Memory B cell (primary cell): ENCODE results near the gene TMEM121B.
"Not testable (repeated sequence)": the region's sequence is repeated elsewhere in the genome, so short reads cannot be mapped to it uniquely, and the experiment has no call there.

Experiments used
- ATAC-seq: fragments of 150-1000 bp; cut with Tn5 transposase; 2 replicates; pipeline ENCODE4 v1.10.0; 2021; ENCODE audit warnings: low read depth, mild to moderate bottlenecking, moderate library complexity
- DNase-seq, 2 donors: peaks; one replicate each; pipeline ENCODE4 v3.0.0; 2022; ENCODE audit warnings: low spot score in 2 of 2
- H3K27ac Mint-ChIP-seq: one replicate; pipeline ENCODE4 v1.8.0; 2022; ENCODE audit warnings: mild to moderate bottlenecking, moderate library complexity, mixed read lengths
- H3K27me3 Mint-ChIP-seq: one replicate; pipeline ENCODE4 v1.8.0; 2022; ENCODE audit warnings: mixed read lengths
- H3K36me3 Mint-ChIP-seq: one replicate; pipeline ENCODE4 v1.8.0; 2022; ENCODE audit warnings: mild to moderate bottlenecking, mixed read lengths
- H3K4me1 Mint-ChIP-seq: one replicate; pipeline ENCODE4 v1.8.0; 2022; ENCODE audit warnings: mixed read lengths
- H3K4me3 Mint-ChIP-seq: one replicate; pipeline ENCODE4 v1.8.0; 2022; ENCODE audit warnings: mild to moderate bottlenecking, moderate library complexity, mixed read lengths
- H3K9me3 Mint-ChIP-seq: one replicate; pipeline ENCODE4 v1.8.0; 2022; ENCODE audit warnings: mixed read lengths

Gene TMEM121B

DNA sequence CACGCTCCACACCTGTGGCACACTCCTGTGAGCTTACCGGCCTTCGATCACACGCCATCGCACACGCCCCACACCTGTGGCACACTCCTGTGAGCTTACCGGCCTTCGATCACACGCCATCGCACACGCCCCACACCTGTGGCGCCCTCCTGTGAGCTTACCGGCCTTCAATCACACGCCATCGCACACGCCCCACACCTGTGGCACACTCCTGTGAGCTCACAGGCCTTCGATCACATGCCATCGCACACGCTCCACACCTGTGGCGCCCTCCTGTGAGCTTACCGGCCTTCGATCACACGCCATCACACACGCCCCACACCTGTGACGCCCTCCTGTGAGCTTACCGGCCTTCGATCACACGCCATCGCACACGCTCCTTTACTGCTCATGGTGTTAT lies 26.3 kb upstream of the TMEM121B start:
- not testable (repeated sequence) for H3K4me3 Mint-ChIP-seq

DNA sequence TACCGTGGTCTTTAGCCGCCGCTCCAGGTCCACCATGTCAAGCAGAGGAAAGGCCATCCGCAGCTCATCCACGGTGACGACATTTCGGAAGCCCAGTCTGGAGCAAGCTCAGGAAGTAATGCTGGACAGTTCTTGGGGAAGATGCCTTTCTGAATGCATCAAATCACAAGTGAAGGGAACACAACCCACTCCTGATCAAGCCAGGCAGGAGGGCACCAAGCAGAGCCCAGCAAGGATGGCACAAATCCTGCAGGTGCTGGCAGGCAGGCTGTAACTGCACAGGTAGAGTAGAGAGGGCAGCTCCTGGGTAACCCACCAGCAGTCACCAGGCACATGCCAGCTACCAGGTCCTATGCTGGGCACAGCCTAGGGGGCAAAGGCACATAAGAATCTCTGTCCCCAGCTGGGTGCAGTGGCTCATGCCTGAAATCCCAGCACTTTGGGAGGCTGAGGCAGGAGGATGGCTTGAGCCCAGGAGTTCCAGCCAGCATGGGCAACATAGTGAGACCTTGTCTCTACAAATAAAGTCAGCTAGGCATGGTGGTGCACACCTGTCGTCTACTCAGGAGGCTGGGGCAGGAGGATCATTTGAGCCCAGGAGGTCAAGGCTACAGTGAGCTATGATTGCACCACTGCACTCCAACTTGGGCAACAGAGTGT lies 24.0 kb upstream of the TMEM121B start:
- Mint-ChIP-seq H3K36me3 (peaks cover 24% of the 10 kb centered on the region), H3K27ac (no peak overlapping the region), H3K27me3 (no peaks in the 10 kb centered on the region), H3K4me3 (no peak overlapping the region), H3K4me1 (peaks cover 2% of the 10 kb centered on the region), H3K9me3 (no peaks in the 10 kb centered on the region)
- ATAC-seq (no peak), DNase-seq (no peak)

More for the DNA sequence above, 26.3 kb upstream of the TMEM121B start:
- DNase-seq, H3K27me3 Mint-ChIP-seq, H3K27ac Mint-ChIP-seq, ATAC-seq, H3K4me1 Mint-ChIP-seq, H3K9me3 Mint-ChIP-seq: not testable (repeated sequence)
- H3K36me3 Mint-ChIP-seq = peaks cover 21% of the 10 kb centered on the region

DNA sequence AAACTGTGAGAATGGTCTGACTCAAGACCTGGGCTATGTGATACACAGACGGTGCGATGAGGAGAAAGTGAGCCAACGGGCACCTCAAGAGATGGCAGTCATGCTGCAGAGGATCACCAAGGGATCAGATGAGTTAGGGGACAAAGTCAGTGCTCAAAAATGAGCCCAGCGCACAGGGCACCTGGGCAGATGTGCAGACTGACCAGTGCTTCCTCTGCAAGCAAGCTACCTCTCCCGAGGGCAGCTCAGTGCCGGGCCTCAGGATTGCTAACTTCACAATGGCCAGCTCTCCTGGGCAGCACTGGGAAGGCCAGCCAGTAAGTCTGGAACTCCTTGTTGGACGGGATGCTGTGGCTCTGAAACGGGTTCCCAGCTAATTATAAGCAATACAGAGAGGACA lies 22.7 kb upstream of the TMEM121B start:
- H3K4me3 Mint-ChIP-seq = no peak overlapping the region

DNA sequence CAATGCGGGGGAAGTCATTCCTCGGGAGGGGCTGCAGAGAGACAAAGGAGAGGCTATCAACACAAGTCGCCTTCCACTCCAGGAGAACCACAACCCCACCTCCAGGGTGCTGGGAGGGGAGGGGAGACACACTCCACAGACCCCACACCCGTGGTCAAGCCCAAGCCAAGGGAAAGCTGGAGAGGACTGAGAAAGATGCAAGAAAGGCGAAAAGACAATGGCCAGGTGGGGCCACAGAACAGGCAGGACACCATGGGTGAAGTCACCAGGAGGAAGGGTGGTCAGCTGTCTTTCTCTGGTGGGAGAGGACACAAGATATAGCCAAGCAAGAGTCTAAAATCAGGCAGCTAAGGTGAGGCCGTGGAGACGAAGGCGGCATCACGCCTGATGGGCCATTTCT lies 21.9 kb upstream of the TMEM121B start:
- H3K27me3 Mint-ChIP-seq = no peaks in the 10 kb centered on the region
- ATAC-seq = no peak
- DNase-seq = no peak
- H3K4me3 Mint-ChIP-seq = no peak overlapping the region
- H3K27ac Mint-ChIP-seq = no peak overlapping the region
- H3K9me3 Mint-ChIP-seq = no peaks in the 10 kb centered on the region
- H3K4me1 Mint-ChIP-seq = peaks cover 2% of the 10 kb centered on the region
- peaks cover 27% of the 10 kb centered on the region for H3K36me3 Mint-ChIP-seq

More for the DNA sequence above, 22.7 kb upstream of the TMEM121B start:
- Mint-ChIP-seq H3K27ac (no peak overlapping the region), H3K27me3 (no peaks in the 10 kb centered on the region), H3K4me1 (peaks cover 2% of the 10 kb centered on the region), H3K36me3 (peaks cover 24% of the 10 kb centered on the region), H3K9me3 (no peaks in the 10 kb centered on the region)
- ATAC-seq = no peak
- no peak for DNase-seq

DNA sequence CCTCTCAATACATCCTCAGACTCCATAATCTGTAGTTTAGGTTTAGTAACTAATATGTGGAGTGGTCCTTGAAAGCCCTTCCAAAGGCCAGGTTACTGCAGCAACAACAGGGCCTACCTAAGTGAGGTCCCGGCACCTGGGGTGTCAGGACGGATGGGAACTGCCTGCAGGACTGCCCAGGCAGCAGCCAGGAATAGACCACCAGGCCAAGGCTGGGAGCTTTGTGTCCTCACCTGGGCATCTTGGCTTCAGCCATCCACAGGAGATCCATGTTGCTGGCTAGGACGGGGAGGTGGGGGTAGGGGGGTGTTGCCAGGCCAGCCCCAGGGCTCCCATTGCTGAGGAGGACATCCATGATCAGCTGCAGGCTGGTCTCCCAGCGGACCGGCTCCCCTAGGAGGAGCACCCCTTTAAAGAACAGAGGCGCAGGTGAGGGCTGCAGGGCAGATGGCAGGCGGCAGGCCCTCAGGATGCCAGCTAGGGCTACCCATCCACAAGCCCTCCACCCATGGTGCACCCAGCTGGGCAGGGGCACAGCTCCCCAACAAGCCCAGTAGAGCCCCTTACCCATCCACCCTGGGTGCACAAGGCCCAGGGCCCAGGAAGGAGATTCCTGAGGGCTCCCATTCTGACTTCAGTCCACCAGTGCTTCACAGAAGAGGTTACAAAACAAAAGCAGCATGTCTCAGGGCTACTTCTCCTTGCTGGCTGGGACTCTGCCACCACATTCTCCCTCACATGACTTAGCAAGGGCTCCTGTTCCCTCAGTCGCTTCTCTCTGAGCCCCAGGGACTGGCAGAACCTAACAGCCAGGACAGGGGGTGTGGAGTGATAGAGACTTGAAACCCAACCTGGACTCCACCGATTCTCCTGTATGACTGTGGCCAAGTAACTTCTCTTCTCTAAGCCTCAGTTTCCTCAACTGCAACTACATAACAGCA lies 19.9 kb upstream of the TMEM121B start:
- H3K4me3 Mint-ChIP-seq = no peak overlapping the region
- no peaks in the 10 kb centered on the region for H3K27me3 Mint-ChIP-seq
- H3K9me3 Mint-ChIP-seq = no peaks in the 10 kb centered on the region
- ATAC-seq (no peak), DNase-seq (no peak)
- peaks cover 25% of the 10 kb centered on the region for H3K36me3 Mint-ChIP-seq
- no peak overlapping the region for H3K27ac Mint-ChIP-seq
- no peaks in the 10 kb centered on the region for H3K4me1 Mint-ChIP-seq

DNA sequence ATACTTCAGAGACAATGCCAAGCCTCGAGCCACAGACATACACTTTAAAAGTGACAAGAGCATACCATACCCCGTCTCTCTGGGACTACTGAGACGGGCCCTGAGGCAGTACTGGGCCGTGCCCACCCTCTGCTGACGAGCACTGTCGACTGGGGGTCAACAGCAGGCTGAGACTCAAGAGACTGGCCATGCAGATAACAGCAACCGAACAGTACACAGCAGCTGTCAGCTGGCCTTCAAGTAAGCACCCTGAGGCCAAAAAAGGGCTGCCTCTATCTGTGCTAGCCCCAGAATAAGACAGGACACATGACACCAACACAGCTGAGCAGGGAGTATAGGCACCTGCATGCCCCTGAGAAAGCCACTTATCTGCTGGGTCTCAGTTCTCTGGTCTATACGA lies 18.9 kb upstream of the TMEM121B start:
- no peak overlapping the region for H3K4me3 Mint-ChIP-seq
- no peak overlapping the region for H3K27ac Mint-ChIP-seq
- no peaks in the 10 kb centered on the region for H3K9me3 Mint-ChIP-seq
- ATAC-seq (no peak), DNase-seq (no peak)
- peaks cover 28% of the 10 kb centered on the region for H3K36me3 Mint-ChIP-seq
- no peaks in the 10 kb centered on the region for H3K4me1 Mint-ChIP-seq
- no peaks in the 10 kb centered on the region for H3K27me3 Mint-ChIP-seq

DNA sequence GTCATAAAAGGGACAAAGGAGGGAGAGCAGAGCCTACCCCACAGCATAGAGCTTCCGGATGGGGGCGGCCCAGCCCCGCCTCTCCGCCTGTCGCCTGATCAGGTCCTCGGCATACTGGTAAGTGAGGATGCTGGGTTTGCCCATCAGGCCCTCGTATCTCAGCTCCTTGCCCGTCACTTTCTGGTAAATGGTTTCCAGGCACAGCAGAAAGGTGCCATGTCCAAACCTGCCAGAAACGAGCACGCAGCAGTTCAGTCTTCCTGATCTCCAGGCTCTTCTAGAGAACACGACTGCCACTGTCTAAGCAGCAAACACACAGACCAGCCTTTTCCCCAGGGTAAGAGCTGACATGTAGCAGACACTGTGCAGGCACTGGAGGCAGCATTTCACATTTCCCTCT lies 17.4 kb upstream of the TMEM121B start:
- Mint-ChIP-seq H3K27ac (no peak overlapping the region), H3K36me3 (peaks cover 28% of the 10 kb centered on the region), H3K4me1 (no peaks in the 10 kb centered on the region), H3K9me3 (no peaks in the 10 kb centered on the region), H3K4me3 (no peak overlapping the region), H3K27me3 (no peaks in the 10 kb centered on the region)
- DNase-seq = no peak
- ATAC-seq = no peak

DNA sequence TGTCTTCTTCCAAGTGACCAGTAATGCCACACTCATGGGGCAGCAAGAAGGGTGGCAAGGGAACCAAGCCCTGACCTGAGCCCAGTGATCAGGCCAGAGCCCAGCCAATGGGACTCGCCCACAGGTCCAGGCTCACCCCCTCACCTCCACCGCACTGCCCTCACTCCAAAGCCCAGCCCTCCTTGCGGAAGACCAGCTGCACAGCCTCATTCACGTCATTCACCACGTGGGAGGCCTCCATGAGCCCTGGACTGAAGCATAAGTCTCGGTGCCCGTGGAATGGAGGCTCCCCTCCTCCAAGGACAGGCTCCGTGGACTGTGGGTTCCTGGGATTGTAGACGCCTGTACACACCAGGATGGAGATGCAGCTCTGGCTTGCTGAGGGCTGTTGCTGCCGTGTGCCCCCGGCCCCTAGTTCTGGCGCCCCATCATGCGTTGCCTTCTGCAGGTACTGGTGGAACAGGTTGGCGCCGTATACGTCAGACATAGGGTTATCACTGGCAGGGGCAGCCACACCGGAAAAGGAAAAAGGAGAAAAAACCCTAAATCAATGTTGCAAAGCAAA lies 16.8 kb upstream of the TMEM121B start:
- DNase-seq (no peak), ATAC-seq (no peak)
- Mint-ChIP-seq H3K4me3 (no peak overlapping the region), H3K27ac (no peak overlapping the region), H3K36me3 (peaks cover 24% of the 10 kb centered on the region), H3K4me1 (no peaks in the 10 kb centered on the region), H3K27me3 (no peaks in the 10 kb centered on the region), H3K9me3 (no peaks in the 10 kb centered on the region)

DNA sequence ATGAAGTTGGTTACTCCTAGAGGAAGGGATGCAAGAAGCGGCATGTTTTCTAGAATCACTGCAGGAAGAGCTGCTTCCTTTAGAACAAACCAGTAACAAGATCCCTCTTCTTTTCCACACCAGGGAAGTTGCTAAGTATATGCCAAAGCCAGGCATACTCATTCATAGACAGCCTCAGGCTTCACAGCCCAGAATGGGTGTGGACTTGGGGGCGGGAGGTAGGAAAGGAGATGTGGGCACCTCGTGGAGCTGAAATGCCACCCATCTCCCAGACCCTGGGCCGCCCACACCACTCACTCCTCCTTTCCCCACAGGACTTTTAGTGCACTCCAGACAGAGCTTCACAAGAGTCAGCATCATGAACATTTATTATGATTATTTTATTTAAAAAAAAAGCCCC lies 16.0 kb upstream of the TMEM121B start:
- Mint-ChIP-seq H3K36me3 (peaks cover 22% of the 10 kb centered on the region), H3K4me1 (no peaks in the 10 kb centered on the region), H3K4me3 (no peak overlapping the region), H3K27ac (no peak overlapping the region), H3K27me3 (no peaks in the 10 kb centered on the region), H3K9me3 (no peaks in the 10 kb centered on the region)
- ATAC-seq (no peak), DNase-seq (no peak)

DNA sequence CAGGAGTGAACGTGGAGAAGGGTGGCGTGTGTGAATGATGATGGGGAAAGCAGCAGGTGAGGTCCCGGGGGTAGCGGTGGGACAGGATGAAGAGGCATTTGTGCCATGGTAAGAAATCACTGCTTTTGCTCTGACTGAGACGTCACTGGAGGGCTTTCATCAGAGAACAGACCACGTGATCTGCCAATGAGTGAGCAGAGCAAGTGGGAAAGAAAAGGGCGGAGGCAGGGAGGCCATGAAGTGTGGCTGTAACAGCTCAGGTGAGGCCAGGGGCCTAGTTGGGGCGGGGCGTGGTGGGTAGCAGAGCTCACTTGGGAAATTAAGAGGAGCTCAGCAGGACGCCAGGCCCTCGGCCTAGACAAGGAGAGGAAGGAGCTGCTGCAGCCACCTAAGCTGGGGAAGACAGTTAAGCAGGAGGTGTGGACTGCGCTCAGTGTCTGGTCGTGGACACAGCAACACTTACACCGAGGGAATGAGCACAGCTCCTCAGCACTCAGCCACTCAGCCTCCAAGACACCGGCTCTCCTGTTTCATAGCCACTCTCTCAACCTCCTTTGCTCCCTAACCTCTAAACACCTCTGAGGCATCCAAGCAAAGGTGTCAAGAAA lies 14.1 kb upstream of the TMEM121B start:
- no peaks in the 10 kb centered on the region for H3K9me3 Mint-ChIP-seq
- H3K4me3 Mint-ChIP-seq = no peak overlapping the region
- H3K27me3 Mint-ChIP-seq = no peaks in the 10 kb centered on the region
- no peaks in the 10 kb centered on the region for H3K4me1 Mint-ChIP-seq
- DNase-seq = no peak
- peaks cover 16% of the 10 kb centered on the region for H3K36me3 Mint-ChIP-seq
- ATAC-seq = no peak
- no peak overlapping the region for H3K27ac Mint-ChIP-seq

DNA sequence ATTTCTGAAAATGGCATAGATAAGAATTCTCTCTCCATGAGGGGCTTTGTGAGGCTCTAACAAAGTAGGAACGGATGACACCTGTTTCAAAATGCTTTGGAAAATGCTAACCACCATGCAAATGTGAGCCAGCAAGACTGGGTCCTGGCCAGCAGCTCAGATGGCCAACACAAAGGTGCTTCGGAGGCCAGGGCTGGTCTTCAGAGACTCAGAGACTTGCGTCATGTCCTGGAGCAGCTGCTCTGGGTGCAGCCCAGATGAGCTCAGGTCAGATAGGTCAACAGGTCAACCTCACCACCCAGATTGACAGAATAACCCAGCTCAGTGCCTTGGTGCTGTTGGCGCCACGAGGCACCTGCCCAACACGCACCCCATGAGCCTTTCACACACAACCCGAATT lies 12.0 kb upstream of the TMEM121B start:
- ATAC-seq = no peak
- no peak for DNase-seq
- Mint-ChIP-seq H3K4me1 (no peaks in the 10 kb centered on the region), H3K4me3 (no peak overlapping the region), H3K27me3 (no peaks in the 10 kb centered on the region), H3K36me3 (peaks cover 14% of the 10 kb centered on the region), H3K27ac (no peak overlapping the region), H3K9me3 (no peaks in the 10 kb centered on the region)

DNA sequence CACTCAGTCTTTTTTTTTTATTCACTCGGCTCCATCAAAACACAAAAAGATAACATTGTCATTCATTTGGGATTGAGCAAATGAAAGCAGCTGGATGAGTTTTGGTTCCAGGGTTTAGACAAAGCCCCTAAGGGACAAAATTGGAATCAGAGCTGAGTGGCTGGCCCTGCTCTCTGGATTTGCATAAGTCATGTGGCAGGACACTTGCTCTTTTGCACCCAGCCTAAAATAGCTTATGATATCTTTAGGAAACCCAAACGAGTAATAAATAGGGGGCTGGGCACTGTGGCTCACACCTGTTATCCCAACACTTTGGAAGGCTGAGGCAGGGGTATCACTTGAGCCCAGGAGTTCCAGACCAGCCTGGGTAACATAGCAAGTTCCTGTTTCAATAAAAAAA lies 11.0 kb upstream of the TMEM121B start:
- Mint-ChIP-seq H3K36me3 (peaks cover 11% of the 10 kb centered on the region), H3K4me1 (no peaks in the 10 kb centered on the region), H3K9me3 (no peaks in the 10 kb centered on the region), H3K4me3 (no peak overlapping the region), H3K27ac (no peak overlapping the region), H3K27me3 (no peaks in the 10 kb centered on the region)
- DNase-seq (no peak), ATAC-seq (no peak)

DNA sequence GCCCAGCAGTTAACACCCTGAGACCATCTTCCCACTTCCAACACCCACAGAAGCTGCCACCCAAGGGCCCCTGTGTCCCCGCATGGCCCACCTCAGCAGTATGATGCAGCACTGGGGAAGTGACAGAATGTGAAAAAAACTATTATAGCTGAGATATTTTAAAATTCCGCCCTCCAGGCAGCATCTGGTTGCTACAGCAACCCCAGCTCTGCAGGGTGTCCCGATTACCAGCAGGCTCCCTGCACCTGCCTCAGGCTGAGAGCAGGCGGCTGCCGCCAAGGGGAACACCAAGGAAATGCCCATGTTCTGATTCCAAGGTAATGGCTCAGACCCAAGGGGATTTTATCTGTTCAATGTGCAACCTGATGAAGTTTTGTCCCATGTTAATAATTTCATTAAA lies 10.5 kb upstream of the TMEM121B start:
- peaks cover 8% of the 10 kb centered on the region for H3K36me3 Mint-ChIP-seq
- H3K4me1 Mint-ChIP-seq = no peaks in the 10 kb centered on the region
- no peaks in the 10 kb centered on the region for H3K9me3 Mint-ChIP-seq
- DNase-seq = no peak
- no peaks in the 10 kb centered on the region for H3K27me3 Mint-ChIP-seq
- H3K4me3 Mint-ChIP-seq = no peak overlapping the region
- no peak for ATAC-seq
- no peak overlapping the region for H3K27ac Mint-ChIP-seq

DNA sequence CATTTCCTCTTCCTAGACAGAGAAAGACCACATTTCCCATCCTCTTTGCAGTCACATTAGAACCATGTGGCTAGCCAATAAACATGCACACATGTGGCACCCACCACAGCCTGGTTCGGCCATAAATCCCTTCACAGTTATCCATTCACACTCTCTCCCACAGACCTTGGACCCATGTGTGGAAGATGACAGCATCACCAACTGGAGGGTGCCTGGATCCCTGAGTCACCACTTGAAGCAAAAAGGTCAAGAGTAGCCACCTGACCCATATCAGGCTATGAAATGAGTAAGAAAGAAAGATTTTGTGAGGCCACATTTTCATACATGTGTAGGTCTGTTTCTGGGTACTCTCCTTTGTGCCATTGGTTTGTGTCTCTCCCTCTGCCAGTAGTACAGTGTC lies 9.0 kb upstream of the TMEM121B start:
- Mint-ChIP-seq H3K4me3 (no peak overlapping the region), H3K27me3 (no peaks in the 10 kb centered on the region), H3K36me3 (peaks cover 6% of the 10 kb centered on the region), H3K9me3 (no peaks in the 10 kb centered on the region), H3K4me1 (no peaks in the 10 kb centered on the region), H3K27ac (no peak overlapping the region)
- no peak for ATAC-seq
- DNase-seq = no peak
